ENCODE results near the gene EML6. TPM values are rescaled to one million over a fixed set of nuclear protein-coding genes. Genes with fewer than 3 reads are reported as not detected.

The EML6 gene
- total and polyA plus RNA-seq, 4 donors: 0.94 to 5.1 (median 2.0) TPM

- Histone ChIP-seq H3K4me3 (no peak overlapping the region), H3K9me3 (ENCODE audit: control insufficient read depth in 4 of 4, insufficient read depth in 3 of 4, low read length in 3 of 4) (no peaks in the 10 kb centered on the region), H3K9ac (ENCODE audit: insufficient read depth in 1 of 2, low read length in 2 of 2) (no peak overlapping the region), H3K4me1 (ENCODE audit: control insufficient read depth in 5 of 5, insufficient read depth in 5 of 5, low read length in 5 of 5) (peaks cover 0 to 5% (median 2%) of the 10 kb centered on the region in 5 donors), H3K27me3 (ENCODE audit: control insufficient read depth in 3 of 3, insufficient read depth in 3 of 3, low read length in 2 of 3) (no peaks in the 10 kb centered on the region), H3K36me3 (ENCODE audit: control insufficient read depth in 4 of 4, insufficient read depth in 4 of 4, low read length in 4 of 4) (no peaks in the 10 kb centered on the region), H3K27ac (ENCODE audit: low read depth in 1 of 2, low read length in 1 of 2) (no peak overlapping the region)
- no peak for TF ChIP-seq CTCF (IDR thresholded peaks at IDR 0.05; ENCODE audit: control extremely low read depth, extremely low read depth)
- no peak for ATAC-seq (ENCODE audit: insufficient read depth, low FRiP score)
- WGBS, 2 donors: 73 to 86% methylated on average over 6 of the region's 6 CpGs
- DNase-seq: no peak
Measured at GRCh38 chr2:54680397-54681041, 42.9 kb upstream of the EML6 start.

- no peaks in the 10 kb centered on the region for H3K9me3 ChIP-seq (ENCODE audit: control insufficient read depth in 4 of 4, insufficient read depth in 3 of 4, low read length in 3 of 4)
- no peak overlapping the region for H3K27ac ChIP-seq (ENCODE audit: low read depth in 1 of 2, low read length in 1 of 2)
- H3K4me1 ChIP-seq (ENCODE audit: control insufficient read depth in 5 of 5, insufficient read depth in 5 of 5, low read length in 5 of 5): peaks cover 0 to 5% (median 2%) of the 10 kb centered on the region in 5 donors
- WGBS, 2 donors: 42 to 77% methylated on average over 6 of the region's 6 CpGs
- TF ChIP-seq CTCF (IDR thresholded peaks at IDR 0.05; ENCODE audit: control extremely low read depth, extremely low read depth): no peak
- H3K4me3 ChIP-seq: no peak overlapping the region
- H3K9ac ChIP-seq (ENCODE audit: insufficient read depth in 1 of 2, low read length in 2 of 2): no peak overlapping the region
- H3K36me3 ChIP-seq (ENCODE audit: control insufficient read depth in 4 of 4, insufficient read depth in 4 of 4, low read length in 4 of 4): no peaks in the 10 kb centered on the region
- ATAC-seq (ENCODE audit: insufficient read depth, low FRiP score): no peak
- no peak for DNase-seq
- H3K27me3 ChIP-seq (ENCODE audit: control insufficient read depth in 3 of 3, insufficient read depth in 3 of 3, low read length in 2 of 3): no peaks in the 10 kb centered on the region
Measured at GRCh38 chr2:54681416-54681815, 42.0 kb upstream of the EML6 start.

- Histone ChIP-seq H3K4me3 (no peak overlapping the region), H3K9me3 (ENCODE audit: control insufficient read depth in 4 of 4, insufficient read depth in 3 of 4, low read length in 3 of 4) (no peaks in the 10 kb centered on the region), H3K27ac (ENCODE audit: low read depth in 1 of 2, low read length in 1 of 2) (no peak overlapping the region), H3K4me1 (ENCODE audit: control insufficient read depth in 5 of 5, insufficient read depth in 5 of 5, low read length in 5 of 5) (peaks cover 0 to 5% (median 2%) of the 10 kb centered on the region in 5 donors), H3K9ac (ENCODE audit: insufficient read depth in 1 of 2, low read length in 2 of 2) (no peak overlapping the region), H3K27me3 (ENCODE audit: control insufficient read depth in 3 of 3, insufficient read depth in 3 of 3, low read length in 2 of 3) (no peaks in the 10 kb centered on the region), H3K36me3 (ENCODE audit: control insufficient read depth in 4 of 4, insufficient read depth in 4 of 4, low read length in 4 of 4) (no peaks in the 10 kb centered on the region)
- TF ChIP-seq CTCF (IDR thresholded peaks at IDR 0.05; ENCODE audit: control extremely low read depth, extremely low read depth): no peak
- no peak for DNase-seq
- ATAC-seq (ENCODE audit: insufficient read depth, low FRiP score): no peak
- WGBS, 2 donors: 53 to 60% methylated on average over 2 of the region's 2 CpGs
Measured at GRCh38 chr2:54683596-54683995, 39.9 kb upstream of the EML6 start.
